GM19463 (cell line): Measurements from ENCODE around the gene WDR89.
A peak's percentile ranks its signal among the peaks of the same experiment; 100 is the strongest.
"Not testable (repeated sequence)": the region's sequence is repeated elsewhere in the genome, so short reads cannot be mapped to it uniquely, and the experiment has no call there.

Source experiments
- ATAC-seq: cut with Tn5 transposase; IDR thresholded peaks from one replicate; pipeline ENCODE4 v1.9.1; 2021; ENCODE audit warnings: mild to moderate bottlenecking, moderate library complexity; ENCODE audit not compliant: unreplicated experiment

The WDR89 gene

GRCh38 chr14:63598807-63599206 is 42.9 kb downstream of the WDR89 start:
- ATAC-seq = no peak

DNA sequence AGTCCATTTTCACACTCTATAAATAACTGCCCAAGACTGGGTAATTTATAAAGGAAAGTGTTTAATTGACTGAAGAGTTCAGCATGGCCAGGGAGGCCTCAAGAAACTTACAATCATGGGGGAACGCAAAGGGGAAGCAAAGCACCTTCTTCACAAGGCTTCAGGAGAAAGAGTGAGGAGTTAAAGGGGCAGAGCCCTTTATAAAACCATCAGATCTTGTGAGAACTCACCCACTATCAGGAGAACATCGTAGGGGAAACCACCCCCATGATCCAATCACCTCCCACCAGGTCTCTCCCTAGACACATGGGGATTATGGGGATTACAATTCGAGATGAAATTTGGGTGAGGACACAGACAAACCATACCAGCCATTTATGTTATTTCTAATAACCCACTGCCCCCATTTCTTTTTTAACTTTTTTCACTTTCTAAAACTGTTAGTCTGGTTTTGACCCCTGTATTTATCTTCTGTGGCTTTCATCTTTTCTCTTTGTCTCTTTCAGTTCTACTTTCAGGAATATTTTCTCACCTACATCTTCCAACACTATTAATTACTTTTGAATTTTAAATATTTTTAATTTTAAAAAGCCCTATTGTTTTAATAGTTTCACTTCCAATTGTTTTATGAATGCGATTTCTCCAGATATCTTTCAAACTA is 44.5 kb downstream of the WDR89 start:
- ATAC-seq = no peak

GRCh38 chr14:63594455-63595372 is 47.0 kb downstream of the WDR89 start:
- no peak for ATAC-seq

DNA sequence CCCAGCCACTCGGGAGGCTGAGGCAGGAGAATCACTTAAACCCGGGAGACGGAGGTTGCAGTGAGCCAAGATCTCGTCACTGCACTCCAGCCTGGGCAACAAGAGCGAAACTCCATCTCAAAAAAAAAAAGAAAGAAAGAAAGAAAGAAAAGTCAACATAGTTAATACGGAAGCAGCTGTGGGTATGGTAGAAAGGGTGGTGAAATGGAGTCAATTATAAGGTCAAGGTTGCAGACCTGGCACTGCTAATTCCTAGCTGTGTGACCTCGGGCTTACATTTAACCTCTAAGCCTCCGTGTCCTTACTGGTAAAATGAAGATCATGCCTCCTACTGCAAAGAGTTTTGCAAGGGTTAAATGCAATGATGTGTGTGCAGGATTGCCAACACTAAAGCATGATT is 58.6 kb downstream of the WDR89 start:
- not testable (repeated sequence) for ATAC-seq

DNA sequence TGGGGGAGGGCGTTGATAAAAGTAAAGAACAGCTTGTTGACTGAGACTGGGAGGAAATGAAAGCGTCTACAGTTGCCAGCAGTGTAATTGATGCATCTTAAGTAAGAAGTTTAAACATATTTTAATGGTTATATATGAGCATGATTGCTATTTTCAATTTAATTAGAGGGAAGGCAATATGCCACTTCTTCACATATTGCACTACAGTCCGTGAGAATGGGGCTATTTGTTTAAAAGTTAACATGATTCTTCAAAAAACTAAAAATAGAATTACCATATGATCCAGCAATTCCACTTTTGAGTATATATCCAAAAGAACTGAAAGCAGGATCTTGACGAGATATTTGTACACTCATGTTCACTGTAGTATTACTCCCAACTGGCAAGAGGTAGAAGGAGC is 60.2 kb downstream of the WDR89 start:
- no peak for ATAC-seq

- ATAC-seq = no peak
Measured at GRCh38 chr14:63578300-63578699, 63.4 kb downstream of the WDR89 start.

DNA sequence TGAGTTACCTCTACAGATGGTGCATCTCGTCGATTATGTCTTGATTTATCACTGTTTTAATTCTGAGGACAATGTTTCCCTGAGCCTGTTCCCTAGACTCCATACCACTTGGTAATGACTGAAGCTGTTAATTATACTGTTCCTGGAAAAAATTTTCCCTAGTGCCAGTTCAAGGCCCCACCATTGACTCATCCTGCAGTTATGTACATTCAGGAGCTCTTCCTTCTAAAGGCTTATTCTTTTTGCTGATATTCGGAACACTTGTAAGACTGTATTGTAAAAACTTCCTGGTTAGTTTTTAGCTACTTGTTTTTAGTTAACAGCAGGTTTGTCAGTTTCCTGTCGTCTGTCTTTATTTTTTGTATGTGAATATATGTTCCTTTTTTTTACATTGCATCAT is 68.1 kb downstream of the WDR89 start:
- ATAC-seq = no peak

DNA sequence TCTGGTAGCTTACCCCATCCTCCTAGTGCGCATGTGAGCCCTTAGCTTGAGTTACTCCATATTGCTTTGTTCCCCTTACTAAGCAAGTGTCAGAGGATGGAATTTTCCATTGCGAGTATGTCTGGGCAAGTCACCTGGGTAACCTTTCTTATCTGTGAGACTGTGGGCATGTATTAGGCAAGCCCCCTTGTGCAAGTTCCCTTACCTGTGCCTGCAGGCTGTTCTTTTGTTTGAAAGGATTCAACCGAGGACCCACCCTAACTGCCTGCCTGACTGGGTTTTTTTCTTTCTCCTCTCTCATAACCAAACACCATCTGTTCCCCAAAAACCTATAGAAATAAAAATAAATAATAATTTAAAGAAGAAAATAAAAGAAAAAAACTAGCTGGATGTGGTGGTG is 76.2 kb downstream of the WDR89 start:
- ATAC-seq = no peak

DNA sequence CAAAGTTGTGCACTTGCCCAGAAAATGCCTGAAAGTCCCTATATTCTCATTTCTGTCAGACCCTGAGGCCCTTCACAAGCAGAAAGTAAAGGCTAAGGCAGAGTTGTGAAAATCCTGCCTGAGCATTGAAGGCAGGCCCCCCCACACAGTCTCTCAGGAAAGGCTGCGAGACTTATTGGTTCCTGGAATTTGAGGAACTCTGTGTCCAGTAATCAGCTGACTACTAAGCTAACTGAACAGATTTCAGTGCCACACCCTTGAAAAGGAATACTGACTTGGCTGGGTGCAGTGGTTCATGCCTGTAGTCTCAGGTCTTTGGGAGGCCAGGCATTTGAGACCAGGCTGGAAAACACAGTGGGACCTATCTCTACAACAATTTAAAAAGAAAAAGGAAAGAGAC is 77.4 kb downstream of the WDR89 start:
- ATAC-seq = no peak

DNA sequence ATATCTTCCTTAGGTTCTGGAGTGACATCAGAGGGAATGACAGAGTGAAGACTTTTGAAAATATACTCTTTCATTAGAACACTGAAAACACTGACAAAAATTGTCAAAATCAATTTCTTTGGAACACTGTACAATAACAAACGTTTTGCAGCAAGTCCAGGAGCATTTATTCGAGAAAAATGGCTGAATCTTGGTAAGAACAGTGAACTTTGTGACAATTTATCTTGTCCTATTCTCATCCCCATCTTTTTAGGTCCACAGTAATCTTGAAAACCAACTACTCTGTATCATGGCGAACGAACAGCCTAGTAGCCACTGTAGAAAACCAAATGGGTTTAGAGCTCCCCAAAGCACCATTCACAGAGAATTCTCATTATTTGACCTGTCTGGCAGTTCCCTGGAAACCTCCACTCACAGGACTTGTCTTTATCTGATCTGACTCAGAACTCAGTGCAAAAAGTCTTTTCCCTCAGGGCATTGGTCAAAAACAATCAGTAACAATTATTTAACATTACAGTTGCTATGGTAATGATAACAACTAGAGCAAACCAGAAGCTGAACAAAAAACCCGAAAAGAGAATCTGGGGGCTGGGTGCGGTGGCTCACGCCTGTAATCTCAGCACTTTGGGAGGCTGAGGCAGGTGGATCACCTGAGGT is 78.2 kb downstream of the WDR89 start:
- no peak for ATAC-seq

DNA sequence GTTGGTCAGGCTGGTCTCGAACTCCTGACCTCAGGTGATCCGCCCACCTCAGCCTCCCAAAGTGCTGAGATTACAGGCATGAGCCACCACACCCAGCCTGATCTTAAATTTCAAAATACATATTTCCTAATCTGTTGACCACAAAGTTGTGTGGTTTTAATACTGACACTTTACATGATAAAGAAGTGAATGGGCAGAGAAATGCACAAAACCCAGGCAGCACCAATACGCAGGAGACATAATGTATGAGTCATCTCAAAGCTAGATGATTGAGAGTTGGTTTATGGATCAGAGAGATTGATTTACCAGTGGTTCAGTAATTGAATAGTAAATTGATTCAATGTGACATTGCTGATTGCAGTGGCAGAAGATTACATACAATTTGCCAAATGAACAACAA is 79.3 kb downstream of the WDR89 start:
- ATAC-seq = no peak

DNA sequence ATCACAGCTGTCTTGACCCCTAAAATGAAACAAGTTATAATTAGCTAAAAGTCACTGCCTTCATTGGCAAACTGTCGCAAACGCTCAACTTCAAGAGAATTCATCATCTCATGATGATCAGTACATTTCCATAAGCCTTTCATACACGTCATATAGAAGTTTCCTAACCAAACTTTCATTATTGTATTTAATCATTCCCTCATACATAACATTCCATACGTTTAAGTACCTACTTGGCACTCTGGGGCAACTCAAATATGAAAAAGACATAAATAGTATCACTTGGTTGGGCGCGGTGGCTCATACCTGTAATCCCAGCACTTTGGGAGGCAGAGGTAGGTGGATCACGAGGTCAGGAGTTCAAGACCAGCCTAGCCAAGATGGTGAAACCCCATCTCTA is 86.1 kb downstream of the WDR89 start:
- ATAC-seq = no peak

DNA sequence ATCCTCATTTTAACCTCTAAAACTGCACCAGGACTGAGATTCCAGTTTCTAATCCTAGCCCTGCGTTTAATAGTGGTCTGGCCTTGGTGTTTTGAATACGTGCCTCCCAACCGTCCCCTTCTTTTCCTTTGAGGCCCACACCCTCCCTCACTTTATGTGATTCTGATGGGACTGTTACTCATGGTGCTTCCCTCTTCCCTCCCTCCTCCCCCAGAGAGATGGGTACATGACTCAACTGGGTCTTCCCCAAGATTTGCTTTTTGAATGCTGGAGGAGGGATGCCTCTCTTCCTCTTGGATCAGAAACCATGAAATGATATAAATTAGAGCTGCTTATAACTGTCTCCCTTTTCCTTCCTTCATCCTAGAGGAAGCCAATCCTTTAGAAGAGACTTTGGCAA is 90.3 kb downstream of the WDR89 start:
- peak; percentile 48 for ATAC-seq

DNA sequence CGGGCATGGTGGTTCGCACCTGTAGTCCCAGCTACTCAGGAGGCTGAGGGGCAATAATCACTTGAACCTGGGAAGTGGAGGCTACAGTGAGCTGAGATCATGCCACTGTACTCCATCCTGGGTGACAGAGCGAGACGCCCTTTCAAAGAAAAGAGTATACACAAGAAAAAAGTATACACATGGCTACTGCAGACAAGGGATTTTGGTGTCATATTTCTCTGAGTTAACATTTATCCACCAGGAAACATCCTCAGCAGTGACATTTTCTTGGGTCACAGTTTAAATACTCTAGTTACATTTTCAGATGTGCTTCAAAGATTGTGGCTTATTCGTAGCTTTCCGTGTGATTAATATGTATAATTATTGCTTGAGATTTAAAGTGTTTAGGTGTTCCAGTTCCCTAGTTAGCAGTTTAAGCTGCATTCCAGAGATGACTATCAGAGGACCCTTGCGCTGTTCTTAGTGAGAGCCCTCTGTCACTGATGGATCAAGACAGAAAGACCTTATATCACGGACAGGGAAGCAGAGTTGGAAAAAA is 93.8 kb downstream of the WDR89 start:
- no peak for ATAC-seq
